ENCODE results near the gene EME2.

Gene EME2

DNA sequence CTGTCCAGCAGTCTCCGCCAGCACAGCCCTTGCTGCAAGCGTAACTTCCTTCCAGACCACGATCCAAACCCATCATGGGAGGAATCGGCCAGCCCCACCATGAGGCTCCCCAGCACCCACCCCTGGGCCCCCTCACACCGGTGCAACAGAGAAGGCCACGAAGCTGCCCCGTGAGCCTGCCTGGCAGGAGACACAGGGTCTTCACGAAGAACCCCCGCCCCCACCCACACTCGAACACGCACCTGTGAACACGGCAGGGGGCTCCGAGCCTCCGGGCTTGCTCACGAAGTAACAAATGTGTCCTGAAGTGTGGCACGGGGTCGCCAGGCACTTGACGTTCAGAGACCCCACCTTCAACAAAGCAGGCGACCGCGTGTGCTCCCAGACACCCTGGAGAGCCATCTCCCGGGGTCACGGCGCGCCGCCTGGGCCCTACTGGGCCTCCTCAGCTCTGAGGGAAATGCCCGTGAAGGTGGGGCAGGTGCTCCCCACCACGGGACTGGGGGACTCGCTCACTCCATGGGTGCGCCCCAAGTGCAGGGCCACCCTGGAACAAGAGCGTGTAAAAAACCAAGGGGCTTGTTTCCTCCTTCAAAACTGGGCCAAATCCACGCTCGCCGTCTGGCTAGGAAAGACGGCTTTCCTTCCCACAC is 46.4 kb downstream of the EME2 start:
- no peak for DNase-seq (ENCODE audit: low spot score)

DNA sequence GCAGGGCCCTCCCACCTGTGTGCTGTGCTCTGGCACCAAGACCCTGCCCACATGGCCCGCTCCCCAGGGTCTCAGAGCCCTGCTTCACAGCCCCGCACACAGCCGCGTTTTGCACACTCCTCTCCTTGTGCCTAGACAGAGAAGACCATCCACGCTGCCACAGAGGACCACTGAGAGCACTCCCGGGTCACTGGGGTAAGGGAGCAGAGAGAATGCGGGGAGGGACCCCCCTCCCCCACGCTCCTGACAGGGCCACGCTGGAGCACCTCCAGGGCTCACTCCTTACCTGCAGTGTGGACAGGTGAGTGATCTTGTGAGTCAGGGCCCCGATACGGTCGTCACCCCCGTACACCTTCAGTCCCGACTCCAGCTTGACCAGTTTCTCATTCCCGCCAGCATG is 47.0 kb downstream of the EME2 start:
- DNase-seq (ENCODE audit: low spot score), result no peak

DNA sequence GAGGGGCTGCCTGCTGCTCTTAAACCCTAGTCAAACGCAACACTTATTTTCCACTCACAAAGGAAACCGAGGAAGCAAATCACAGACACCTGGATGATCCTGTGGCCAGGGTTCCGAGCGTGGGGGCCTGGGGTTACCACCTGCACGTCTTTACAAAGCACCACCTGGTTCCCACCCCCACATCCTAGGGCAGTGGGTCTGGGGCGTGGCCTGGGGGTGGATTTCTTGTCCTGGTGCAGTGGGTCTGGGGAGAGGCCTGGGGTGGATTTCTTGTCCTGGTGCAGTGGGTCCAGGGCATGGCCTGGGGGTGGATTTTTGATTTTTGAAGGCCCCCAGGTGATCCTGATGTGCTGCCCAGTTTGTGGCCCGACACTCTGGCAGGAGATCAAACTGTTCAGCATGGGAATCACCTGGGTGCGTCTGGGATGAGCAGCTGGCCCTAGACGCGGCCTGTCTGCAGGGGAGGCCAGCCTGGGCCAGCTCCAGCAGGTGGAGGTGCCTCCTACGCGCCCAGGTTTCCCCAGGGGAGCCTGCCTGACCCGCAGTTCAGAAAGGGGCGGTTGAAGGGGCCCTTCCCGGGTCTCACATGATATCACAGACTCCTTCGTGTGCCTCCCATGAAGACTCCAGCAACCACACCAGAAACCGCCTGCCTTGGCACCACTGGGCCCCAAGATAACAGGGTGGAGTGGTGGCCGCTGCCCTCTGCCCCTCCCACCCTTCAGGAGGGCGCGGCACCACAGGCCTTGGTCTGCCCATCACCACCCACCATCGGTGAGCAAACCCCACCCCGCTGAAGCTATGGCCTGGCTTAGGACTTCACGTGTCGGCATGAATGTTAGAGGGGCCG is 47.7 kb downstream of the EME2 start:
- DNase-seq (ENCODE audit: low spot score), result no peak

DNA sequence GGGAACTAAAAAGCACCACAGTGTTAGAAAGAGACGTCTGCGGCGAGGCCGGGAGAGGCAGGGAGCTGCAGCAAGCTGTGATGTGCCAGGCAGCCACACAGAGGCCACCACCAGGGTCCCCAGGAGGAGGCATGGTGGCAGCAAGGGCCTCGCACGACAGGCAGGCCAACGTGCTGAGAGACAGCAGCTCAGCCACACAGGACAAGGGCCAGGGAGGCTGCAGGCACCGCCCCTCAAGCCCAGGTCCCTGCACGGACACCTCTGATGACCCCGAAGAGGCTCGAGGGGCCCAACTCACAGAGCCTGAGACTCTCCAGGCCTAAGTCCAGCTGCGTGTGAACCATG is 48.3 kb downstream of the EME2 start:
- DNase-seq (ENCODE audit: low spot score), result no peak

DNA sequence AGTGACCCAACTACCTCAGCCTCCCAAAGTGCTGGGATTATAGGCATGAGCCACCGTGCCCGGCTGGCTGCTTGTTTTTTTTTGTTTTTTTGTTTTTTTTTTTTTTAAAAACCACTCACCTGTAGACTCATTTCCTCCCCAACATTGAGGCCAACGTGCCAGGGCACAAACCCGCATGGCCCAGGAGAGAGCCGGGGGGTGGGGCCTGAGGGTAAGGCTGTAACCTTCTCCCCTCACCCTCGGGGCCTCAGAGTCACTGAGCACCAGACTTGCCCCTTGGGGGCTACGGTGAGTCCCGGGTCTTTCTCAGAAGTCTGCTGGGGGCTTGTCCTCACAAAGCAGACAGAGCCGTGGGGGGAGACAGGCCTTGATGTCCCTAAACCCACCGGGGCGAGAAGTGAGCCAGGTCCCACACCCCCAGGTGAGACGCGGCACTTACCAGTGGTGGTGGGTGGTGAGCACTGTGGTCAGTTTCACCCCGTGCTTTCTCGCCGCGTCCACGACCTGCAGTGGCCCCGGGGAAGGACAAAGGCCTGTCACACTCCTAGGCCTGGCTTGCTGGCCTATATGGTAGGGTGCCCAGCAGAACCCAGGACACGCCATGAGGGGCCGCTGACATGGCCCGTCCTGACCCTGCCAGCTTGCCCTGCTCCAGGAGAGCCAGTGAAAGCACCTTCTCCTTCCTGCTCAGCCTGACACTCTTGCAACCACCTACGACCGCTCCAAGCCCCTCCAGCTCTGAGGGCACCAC is 49.4 kb downstream of the EME2 start:
- DNase-seq (ENCODE audit: low spot score), result no peak

DNA sequence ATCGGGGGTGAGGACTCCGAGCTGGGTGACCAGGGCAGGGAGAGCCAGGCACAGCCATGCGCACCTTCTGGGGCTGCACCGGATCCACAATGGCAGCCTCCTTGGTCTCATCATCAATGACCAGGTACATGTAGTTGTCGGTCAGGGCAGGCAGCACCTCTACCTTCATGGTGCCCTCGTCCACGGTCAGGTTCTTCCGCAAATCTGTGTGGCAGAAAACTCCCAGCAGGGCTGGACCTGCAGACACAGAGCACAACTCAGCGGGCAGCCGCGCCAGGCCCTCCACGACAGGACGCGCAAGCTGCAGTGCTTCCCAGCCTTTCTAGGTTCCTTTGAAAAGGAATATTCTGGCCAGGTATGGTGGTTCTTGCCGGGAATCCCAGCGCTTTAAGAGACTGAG is 50.2 kb downstream of the EME2 start:
- DNase-seq (ENCODE audit: low spot score), result no peak

DNA sequence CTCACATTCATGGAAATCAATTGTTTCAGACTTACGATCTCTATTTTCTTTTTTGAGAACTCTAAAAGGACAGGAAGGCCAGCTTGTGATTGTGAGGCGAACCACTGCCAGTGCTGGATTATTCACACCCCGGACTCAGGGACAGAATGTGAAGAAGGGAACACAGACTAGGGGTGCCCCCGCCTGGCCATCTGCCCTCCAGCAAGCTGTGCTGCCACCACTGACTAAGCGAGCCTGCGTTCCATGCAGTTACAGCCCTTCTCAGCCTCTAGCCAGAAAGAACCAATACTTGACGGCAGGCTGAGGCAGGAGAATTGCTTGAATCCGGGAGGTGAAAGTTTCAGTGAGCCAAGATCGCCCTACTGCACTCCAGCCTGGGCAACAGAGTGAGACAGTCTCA is 51.2 kb downstream of the EME2 start:
- DNase-seq (ENCODE audit: low spot score), result peak; percentile 39

DNA sequence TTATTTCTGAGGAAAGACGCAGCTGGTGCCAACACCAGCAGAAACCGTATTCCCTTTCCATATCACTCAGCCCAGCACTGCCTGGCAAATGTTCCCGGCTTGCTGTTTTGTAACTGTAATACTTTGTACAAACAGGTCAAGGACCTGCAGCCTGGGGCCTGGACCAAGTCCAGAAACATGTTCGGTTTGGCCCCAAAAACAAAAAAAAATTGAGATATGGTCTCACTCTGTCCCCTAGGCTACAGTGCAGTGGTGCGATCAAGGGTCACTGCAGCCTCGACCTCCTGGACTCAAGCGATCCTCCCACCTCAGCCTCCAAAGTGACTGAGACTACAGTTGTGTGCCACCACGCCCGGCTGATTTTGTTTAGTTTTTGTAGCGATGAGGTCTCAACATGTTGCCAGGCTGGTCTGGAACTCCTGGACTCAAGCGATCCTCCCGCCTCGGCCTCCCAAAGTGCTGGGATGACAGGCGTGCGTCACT is 52.8 kb downstream of the EME2 start:
- no peak for DNase-seq (ENCODE audit: low spot score)
